ENCODE results near the gene ZCRB1.

Gene ZCRB1

GRCh38 chr12:42278128-42278510, 47.8 kb downstream of the ZCRB1 start:
- DNase-seq (ENCODE audit: low read depth): no peak

GRCh38 chr12:42277396-42278127, 48.3 kb downstream of the ZCRB1 start:
- DNase-seq (ENCODE audit: low read depth): no peak

DNA sequence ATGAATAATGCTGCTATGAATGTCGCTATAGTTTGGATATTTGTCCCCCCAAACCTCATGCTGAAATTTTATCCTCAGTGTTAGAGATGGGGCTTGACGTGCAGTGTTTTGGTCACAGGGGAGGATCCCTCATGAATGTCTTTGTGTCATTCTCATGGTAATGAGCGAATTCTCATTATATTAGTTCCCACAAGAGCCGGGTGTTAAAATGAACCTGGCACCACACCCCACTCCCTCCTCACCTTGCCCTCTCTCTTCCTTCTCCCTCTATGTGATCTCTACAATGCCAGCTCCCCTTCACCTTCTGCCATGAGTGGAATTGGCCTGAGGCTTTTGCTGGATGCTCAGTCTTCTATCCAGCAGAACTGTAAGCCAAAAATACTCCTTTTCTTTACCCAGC, 50.4 kb downstream of the ZCRB1 start:
- no peak for DNase-seq (ENCODE audit: low read depth)

GRCh38 chr12:42273706-42274105, 52.2 kb downstream of the ZCRB1 start:
- no peak for DNase-seq (ENCODE audit: low read depth)

GRCh38 chr12:42270596-42270995, 55.3 kb downstream of the ZCRB1 start:
- DNase-seq (ENCODE audit: low read depth): no peak

GRCh38 chr12:42267413-42268190, 58.3 kb downstream of the ZCRB1 start:
- no peak for DNase-seq (ENCODE audit: low read depth)

DNA sequence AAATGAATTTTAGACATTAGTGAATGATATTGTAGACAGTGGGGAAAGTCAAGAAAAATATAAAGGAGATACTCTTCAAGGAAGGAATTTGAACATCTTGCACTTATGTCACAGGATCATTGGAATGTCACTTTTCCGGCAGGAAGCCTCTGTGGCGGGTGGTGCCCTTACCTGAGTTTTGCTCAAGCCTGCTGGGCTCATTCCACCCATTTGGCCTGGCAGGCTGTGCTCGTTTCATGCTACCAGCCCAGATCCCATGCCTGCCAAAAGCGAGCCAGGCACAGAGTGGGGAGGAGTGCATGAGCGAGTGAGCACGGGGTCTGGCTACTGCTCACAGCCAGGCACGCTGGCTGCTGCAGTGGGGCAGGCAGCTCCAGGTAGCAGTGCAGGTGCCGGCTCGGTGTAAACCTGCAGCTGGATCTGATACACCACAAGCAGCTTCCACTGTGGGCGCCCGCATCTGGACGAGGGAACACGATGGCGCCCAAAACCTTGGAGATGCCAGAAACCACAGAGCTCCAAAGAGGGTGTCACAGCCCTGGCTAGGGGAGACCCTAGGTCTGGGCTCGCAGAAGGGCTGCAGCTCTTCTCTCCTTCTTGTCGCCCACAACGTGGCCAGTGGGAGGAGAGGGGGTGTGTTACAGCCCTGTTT, 59.2 kb downstream of the ZCRB1 start:
- DNase-seq (ENCODE audit: low read depth): no peak

GRCh38 chr12:42262271-42262670, 63.6 kb downstream of the ZCRB1 start:
- DNase-seq (ENCODE audit: low read depth): no peak
